HG03025 (cell line): ENCODE measurements around the gene RUFY1.
"Not testable (repeated sequence)": the region's sequence is repeated elsewhere in the genome, so short reads cannot be mapped to it uniquely, and the experiment has no call there.

Source experiments
- ATAC-seq: cut with Tn5 transposase; IDR thresholded peaks from one replicate; pipeline ENCODE4 v1.9.1; 2021; ENCODE audit warnings: mild to moderate bottlenecking, moderate library complexity; ENCODE audit not compliant: unreplicated experiment, low FRiP score

The RUFY1 gene

GRCh38 chr5:179620293-179620692 lies 69.9 kb downstream of the RUFY1 start:
- no peak for ATAC-seq

- no peak for ATAC-seq
Observed at GRCh38 chr5:179620703-179621350, 70.5 kb downstream of the RUFY1 start.

DNA sequence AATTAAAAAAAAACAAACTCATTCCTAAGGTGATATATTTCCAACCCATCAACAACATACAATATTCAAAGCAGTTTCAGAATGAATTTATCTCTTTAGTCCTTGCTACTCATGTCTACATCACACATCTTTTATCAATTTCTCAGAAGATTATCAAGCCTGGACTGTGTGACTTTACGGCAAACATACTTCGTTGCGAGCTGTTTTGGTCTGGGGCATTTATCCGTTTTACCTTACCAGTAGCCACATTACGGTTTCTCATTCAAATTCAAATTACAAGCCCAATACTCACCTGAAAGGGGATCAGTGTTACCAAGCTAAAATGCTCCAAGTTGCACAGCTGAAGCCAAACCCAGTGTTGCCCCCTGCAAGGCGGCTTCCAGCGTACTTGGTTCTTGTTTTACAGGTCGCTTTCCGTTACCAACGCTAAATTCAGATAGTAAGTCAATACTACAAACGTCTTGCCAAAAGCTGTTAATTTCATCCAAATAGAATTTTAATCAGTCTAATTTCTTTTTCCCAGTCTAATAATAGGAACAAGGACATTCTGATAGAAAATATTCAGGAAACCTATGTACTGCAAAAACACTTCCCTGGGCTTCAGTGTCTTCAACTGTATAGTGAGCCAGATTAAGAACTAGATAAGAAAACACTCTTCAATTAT lies 71.3 kb downstream of the RUFY1 start:
- no peak for ATAC-seq

DNA sequence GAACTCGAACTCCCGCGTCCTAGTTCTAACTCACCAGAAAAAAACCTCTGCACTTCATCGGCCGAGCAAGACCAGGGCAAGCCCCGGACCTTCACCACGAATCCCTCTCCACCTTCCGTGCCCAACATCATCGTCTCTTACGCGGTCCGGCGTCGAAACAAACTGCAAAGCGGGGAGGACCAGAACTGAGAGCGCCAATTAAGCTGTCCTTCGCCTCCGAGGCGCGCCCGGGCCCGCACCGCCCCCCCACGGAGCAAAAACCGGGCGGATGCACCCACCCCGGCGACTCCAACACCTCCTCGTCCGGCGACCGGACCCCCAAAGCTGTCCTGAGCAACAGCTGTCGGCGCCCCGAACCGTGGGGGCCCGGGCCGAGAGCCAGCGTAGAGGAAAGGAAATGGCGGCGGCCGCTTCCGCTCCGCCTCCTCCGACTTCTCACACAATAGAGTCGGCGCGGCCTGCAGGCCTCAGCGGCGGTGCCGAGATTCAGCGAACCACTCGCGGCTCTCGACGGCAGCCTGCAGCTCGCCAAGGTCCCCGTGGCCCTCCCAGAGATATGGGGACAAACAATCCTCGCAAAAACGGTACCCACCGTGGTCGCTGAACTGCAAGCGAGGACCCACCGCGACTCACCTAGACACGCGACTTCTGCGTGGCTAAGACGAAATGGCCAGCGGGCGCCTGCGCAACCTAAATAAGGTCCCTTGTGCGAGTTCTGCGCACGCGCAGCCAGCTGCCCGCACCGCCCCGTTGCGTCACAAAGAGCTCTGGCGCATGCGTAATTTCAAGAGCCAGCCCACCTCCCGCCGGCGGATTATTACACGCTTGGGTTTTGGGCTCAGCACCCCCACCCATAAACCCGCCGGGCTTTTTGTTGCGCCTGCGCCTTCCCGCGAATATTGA lies 72.9 kb downstream of the RUFY1 start, which contains the start of gene HNRNPH1:
Gene HNRNPH1 (minus strand): TSS at position 669 of the 903 bp plus-strand sequence. CDS start 538 bp downstream, at position 131.
- peak; percentile 77 for ATAC-seq

GRCh38 chr5:179623906-179624741 lies 73.8 kb downstream of the RUFY1 start:
- ATAC-seq, result peak; percentile 4

DNA sequence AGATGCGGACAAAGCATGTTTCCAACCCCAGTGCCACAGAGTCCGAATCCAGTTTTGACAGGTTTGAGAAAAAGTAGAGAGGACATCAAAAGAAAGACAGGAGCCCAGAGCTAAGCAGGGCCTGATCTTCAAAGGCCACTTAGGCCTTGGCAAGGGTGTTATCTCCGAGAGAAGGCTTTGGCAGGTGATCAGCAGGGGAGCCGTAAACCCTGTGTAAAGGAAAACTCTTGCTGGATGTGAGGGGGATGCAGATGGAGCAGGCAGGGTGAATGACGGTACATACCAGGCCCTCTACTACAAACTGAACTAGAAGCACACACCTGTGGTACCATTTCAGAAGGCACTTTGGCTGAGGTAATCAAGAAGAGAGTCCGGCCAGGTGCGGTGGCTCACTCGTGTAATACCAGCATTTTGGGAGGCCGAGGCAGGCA lies 74.5 kb downstream of the RUFY1 start:
- ATAC-seq, result no peak

DNA sequence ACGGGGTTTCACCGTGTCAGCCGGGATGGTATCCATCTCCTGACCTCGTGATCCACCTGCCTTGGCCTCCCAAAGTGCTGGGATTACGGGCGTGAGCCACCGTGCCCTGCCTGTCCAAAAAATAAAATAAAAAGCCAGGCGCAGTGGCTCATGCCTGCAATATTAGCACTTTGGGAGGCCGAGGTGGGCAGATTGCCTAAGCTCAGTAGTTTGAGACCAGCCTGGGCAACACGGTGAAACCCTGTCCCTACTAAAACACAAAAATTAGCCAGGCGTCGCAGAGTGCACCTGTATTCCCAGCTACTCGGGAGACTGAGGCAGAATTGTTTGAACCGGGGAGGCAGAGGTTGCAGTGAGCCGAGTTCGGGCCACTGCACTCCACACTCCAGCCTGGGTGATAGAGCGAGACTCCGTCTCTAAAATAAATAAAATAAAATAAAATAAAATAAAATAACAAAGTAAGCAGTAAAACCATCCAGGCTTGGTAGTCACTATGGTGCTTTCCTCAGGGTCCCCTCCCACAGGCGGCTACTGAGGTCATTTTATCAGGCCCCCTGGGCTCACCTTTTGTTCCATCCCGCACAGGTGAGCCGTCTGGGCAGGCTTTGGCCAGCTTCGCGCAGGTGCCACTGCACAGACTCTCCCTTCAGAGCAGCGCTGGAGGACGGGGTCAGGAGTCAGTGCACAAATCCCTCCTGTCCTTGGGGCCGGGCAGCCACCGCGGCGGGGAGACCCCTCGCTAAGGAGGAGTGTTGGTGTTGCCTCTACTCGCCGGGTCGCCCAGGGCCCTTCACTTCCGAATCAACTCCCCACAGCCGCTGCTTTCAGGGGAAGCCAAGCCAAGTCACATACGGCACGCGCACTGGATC lies 83.4 kb downstream of the RUFY1 start:
- ATAC-seq, result peak; percentile 34

GRCh38 chr5:179634370-179635172 lies 84.2 kb downstream of the RUFY1 start:
- peak; percentile 93 for ATAC-seq

GRCh38 chr5:179639296-179639695 lies 88.9 kb downstream of the RUFY1 start:
- not testable (repeated sequence) for ATAC-seq

- ATAC-seq, result not testable (repeated sequence)
Observed at GRCh38 chr5:179641745-179642144, 91.4 kb downstream of the RUFY1 start.

- ATAC-seq, result not testable (repeated sequence)
Observed at GRCh38 chr5:179642626-179643025, 92.3 kb downstream of the RUFY1 start.

DNA sequence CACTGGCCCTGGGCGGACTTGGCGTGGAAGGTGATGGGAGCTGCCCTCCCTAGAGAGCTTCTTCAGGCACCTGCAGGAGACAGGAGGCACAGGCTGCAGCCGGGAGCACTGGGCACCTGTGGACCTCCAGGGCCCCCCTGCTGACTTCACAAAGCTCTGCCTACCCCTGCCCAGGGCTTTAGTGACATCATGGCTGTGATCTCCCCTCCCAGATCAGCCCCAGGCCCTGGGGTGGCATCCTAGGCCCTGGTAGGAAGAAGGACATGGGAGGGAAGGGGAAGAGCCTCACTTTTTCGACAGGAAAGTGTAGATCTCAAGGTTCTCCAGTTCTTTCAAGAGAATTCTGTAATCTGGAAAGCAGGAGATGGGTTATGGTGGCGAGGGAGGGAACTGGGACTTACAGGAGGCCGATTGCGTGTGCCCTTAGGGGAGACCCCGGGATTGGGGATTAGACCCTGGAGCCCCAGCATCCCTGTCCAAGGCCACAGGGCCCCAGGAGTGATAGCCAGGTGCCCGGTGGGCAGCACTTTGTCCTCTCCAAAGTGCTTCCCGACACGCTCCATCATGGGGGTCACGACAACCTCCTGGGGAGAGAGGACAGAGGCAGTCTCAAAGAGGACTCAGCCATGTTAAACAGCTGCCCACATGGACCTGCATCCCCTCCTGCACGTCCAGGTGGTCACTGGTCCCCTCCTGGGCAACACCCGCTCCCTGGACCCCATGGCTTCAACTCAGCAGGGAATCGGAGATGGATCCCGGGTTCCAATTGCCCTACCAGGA lies 93.0 kb downstream of the RUFY1 start:
- not testable (repeated sequence) for ATAC-seq

GRCh38 chr5:179644766-179645165 lies 94.4 kb downstream of the RUFY1 start:
- not testable (repeated sequence) for ATAC-seq

DNA sequence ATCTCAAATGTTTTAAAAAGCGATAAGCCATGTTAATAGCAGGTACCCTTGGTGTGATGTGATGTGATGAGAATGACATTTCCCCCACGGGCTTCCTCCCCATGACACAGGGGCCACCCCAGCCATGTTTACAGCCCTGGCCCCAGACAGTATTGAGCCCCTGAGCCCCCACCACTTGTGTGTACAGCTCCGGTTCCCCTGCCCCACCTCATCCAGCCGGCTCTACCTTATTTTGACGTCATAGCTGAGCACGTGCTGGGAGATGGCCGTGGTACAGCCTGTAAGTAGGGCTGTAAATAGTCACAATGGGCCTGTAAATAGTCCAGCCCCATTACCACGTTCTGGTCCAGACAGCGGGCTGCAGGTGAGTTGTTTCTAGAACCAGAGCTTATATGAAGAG lies 98.1 kb downstream of the RUFY1 start:
- ATAC-seq, result no peak

- ATAC-seq, result not testable (repeated sequence)
Observed at GRCh38 chr5:179649166-179649703, 98.9 kb downstream of the RUFY1 start.

DNA sequence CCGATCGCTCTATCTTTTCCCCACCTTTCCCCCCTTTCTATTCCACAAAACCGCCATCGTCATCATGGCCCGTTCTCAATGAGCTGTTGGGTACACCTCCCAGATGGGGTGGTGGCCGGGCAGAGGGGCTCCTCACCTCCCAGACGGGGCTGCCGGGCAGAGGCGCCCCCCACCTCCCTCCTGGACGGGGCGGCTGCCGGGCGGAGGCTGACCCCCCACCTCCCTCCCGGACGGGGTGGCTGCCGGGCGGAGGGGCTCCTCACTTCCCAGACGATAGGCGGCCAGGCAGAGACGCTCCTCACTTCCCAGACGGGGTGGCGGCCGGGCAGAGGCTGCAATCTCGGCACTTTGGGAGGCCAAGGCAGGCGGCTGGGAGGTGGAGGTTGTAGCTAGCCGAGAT lies 99.9 kb downstream of the RUFY1 start:
- not testable (repeated sequence) for ATAC-seq

DNA sequence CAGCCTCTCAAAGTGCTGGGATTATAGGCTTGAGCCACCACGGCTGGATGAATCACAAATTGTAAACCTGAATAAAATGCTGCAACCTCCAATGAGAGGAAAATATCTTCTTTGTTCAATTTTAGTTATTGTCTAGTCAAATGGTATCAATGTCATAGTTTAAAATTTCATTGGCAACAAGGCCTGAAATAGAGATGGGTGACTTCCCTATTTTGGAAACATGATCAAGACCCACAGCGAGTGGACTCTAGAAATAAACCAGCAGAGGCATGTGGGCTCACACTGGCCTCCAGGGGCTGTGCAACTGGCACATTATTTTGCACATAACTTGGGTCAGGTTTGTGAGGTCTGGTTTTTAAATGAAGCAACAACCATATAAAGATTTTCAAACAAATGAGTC lies 102.8 kb downstream of the RUFY1 start:
- not testable (repeated sequence) for ATAC-seq
